Tibial artery (tissue), 4 donors: ENCODE measurements around the gene MAP6D1.
"Not testable (repeated sequence)": the region's sequence is repeated elsewhere in the genome, so short reads cannot be mapped to it uniquely, and the experiment has no call there.

Experiments used
- DNase-seq, 2 donors: peaks; one replicate each; pipeline ENCODE4 v3.0.0-alpha.2; 2019
- H3K27ac ChIP-seq, 2 donors: fragments of 200-600 bp; sonication (generic) in 1 of 2; 1 replicate in 1 of 2; 2 replicates in 1 of 2; pipeline ENCODE4 v1.5.1; 2018 to 2019; ENCODE audit warnings: mild to moderate bottlenecking in 1 of 2
- H3K27me3 ChIP-seq, 2 donors: fragments of 200-600 bp; sonication (generic) in 1 of 2; one replicate each; pipeline versions ENCODE4 v1.5.1 to v1.6.0; 2016 to 2019
- H3K36me3 ChIP-seq, 3 donors: fragments of 200-600 bp; sonication (generic) in 2 of 3; one replicate each; pipeline ENCODE4 v1.5.1; 2016 to 2019; ENCODE audit warnings: mild to moderate bottlenecking in 2 of 3
- H3K4me1 ChIP-seq, 4 donors: fragments of 200-600 bp; sonication (generic) in 2 of 4; 1 replicate in 3 of 4; 2 replicates in 1 of 4; pipeline ENCODE4 v1.5.1; 2016 to 2019
- H3K4me3 ChIP-seq, 2 donors: fragments of 200-600 bp; sonication (generic) in 1 of 2; 1 replicate in 1 of 2; 2 replicates in 1 of 2; pipeline ENCODE4 v1.5.1; 2018 to 2019; ENCODE audit warnings: mild to moderate bottlenecking in 2 of 2
- H3K9me3 ChIP-seq, 3 donors: fragments of 200-600 bp; sonication (generic) in 1 of 3; one replicate each; pipeline ENCODE4 v1.5.1; 2016 to 2019
- intact Hi-C: fragments of 100-400 bp; cut with DNase I; formaldehyde crosslinking; loops from one replicate; pipeline ENCODE4 v1.15.0; 2023; ENCODE audit warnings: low total_unique reads
- TF ChIP-seq, protein P1 (sequence below), 2 experiments: fragments of 200-600 bp in 1 of 2; fragments of 450-650 bp in 1 of 2; IDR thresholded peaks; one replicate each; pipeline ENCODE4 v1.5.1; 2017 to 2019; ENCODE audit warnings: antibody characterized with exemption in 2 of 2, mild to moderate bottlenecking in 1 of 2, moderate library complexity in 1 of 2

MAP6D1 gene

GRCh38 chr3:183789826-183790225 is 35.6 kb downstream of the MAP6D1 start:
- intact Hi-C loops: no loop called here
- Histone ChIP-seq H3K36me3 (peaks cover 16 to 86% (median 64%) of the 10 kb centered on the region in 3 donors), H3K9me3 (no peaks in the 10 kb centered on the region), H3K4me1 (no peaks in the 10 kb centered on the region), H3K4me3 (no peak overlapping the region), H3K27me3 (no peaks in the 10 kb centered on the region), H3K27ac (no peak overlapping the region)
- TF ChIP-seq, protein P1, sequence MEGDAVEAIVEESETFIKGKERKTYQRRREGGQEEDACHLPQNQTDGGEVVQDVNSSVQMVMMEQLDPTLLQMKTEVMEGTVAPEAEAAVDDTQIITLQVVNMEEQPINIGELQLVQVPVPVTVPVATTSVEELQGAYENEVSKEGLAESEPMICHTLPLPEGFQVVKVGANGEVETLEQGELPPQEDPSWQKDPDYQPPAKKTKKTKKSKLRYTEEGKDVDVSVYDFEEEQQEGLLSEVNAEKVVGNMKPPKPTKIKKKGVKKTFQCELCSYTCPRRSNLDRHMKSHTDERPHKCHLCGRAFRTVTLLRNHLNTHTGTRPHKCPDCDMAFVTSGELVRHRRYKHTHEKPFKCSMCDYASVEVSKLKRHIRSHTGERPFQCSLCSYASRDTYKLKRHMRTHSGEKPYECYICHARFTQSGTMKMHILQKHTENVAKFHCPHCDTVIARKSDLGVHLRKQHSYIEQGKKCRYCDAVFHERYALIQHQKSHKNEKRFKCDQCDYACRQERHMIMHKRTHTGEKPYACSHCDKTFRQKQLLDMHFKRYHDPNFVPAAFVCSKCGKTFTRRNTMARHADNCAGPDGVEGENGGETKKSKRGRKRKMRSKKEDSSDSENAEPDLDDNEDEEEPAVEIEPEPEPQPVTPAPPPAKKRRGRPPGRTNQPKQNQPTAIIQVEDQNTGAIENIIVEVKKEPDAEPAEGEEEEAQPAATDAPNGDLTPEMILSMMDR (IDR thresholded peaks at IDR 0.05): no peak
- DNase-seq: no peak

DNA sequence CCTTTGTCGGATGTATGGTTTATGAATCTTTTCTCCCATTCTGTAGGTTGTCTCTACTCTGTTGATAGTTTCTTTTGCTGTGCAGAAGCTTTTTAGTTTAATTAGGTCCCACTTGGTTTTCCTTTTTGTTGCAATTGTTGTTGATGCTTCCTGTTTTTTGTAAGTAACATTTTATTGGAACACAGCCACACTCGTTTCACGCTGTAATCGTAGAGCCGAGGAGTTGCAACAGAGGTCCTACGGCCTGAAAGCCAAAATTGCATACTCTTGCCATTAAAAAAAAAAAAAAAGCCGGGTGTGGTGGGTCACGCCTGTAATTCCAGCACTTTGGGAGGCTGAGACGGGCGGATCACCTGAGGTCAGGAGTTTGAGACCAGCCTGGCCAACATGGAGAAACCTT is 40.9 kb downstream of the MAP6D1 start:
- DNase-seq, intact Hi-C loops, H3K4me3 ChIP-seq, H3K4me1 ChIP-seq, H3K27me3 ChIP-seq, H3K27ac ChIP-seq, H3K9me3 ChIP-seq: not testable (repeated sequence)
- H3K36me3 ChIP-seq: peaks cover 17 to 88% (median 53%) of the 10 kb centered on the region in 3 donors

GRCh38 chr3:183782576-183783276 is 42.7 kb downstream of the MAP6D1 start:
- TF ChIP-seq, protein P1 (IDR thresholded peaks at IDR 0.05): no peak
- no peaks in the 10 kb centered on the region for H3K4me1 ChIP-seq
- H3K36me3 ChIP-seq: peaks cover 32 to 95% (median 61%) of the 10 kb centered on the region in 3 donors
- intact Hi-C loops: no loop called here
- no peaks in the 10 kb centered on the region for H3K27me3 ChIP-seq
- no peak for DNase-seq
- no peak overlapping the region for H3K27ac ChIP-seq
- H3K9me3 ChIP-seq: no peaks in the 10 kb centered on the region
- H3K4me3 ChIP-seq: no peak overlapping the region

DNA sequence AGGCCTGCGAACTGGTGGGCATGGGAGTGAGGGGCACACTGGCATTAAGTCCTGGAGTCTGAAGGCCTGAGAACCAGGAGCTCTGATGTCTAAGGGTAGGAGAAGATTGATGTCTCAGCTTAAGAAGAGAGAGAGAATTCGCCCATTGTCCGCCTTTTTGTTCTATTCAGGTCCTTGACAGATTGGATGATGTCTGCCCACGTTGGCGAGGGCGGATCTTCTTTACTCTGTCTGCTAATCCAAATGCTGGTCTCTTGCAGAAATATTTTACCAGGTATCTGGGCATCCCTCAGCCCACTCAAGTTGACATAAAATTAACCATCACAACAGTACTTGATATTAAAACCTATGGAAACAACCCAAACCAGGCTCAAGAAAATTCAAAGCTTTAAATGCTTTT is 44.1 kb downstream of the MAP6D1 start:
- TF ChIP-seq, protein P1 (IDR thresholded peaks at IDR 0.05): no peak
- H3K4me1 ChIP-seq: no peaks in the 10 kb centered on the region
- H3K4me3 ChIP-seq: no peak overlapping the region
- no peaks in the 10 kb centered on the region for H3K27me3 ChIP-seq
- H3K27ac ChIP-seq: no peak overlapping the region
- H3K9me3 ChIP-seq: no peaks in the 10 kb centered on the region
- DNase-seq: no peak
- peaks cover 34 to 92% (median 59%) of the 10 kb centered on the region in 3 donors for H3K36me3 ChIP-seq
- intact Hi-C loops: no loop called here

DNA sequence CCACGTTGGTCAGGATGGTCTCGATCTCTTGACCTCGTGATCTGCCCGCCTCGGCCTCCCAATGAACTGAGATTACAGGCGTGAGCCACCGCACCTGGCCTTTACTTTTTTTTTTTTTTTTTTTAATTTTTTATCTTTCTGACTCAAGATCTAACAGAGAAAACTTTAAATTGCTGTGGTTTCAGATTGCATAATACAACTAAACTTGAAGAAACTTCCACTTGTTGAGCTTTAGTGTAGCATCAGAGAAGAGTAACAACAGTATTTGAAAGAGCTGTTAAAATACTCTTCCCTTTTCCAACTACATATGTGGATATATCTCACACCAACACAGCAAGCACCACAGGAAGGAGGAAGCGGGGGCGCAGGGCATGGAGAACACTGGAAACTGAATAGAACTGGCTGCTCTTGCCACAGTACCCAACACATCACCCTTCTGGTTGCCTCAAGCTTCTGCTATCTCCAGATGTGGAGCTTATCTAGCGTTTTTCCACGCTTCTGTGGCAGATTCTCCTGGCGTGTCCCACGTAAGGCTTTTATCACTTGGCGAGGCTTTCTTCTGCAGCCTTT is 45.4 kb downstream of the MAP6D1 start:
- no peak for DNase-seq
- no peak overlapping the region for H3K27ac ChIP-seq
- peaks cover 0 to 6% (median 0%) of the 10 kb centered on the region in 4 donors for H3K4me1 ChIP-seq
- no peaks in the 10 kb centered on the region for H3K27me3 ChIP-seq
- intact Hi-C loops: loop anchor here (1.0 kb wide), 1 partner anchor 9 kb away; no protein-coding TSS in a partner anchor
- no peaks in the 10 kb centered on the region for H3K9me3 ChIP-seq
- peaks cover 28 to 93% (median 63%) of the 10 kb centered on the region in 3 donors for H3K36me3 ChIP-seq
- no peak overlapping the region for H3K4me3 ChIP-seq
- TF ChIP-seq, protein P1 (IDR thresholded peaks at IDR 0.05): no peak

- no peak overlapping the region for H3K4me3 ChIP-seq
- intact Hi-C loops: no loop called here
- no peaks in the 10 kb centered on the region for H3K27me3 ChIP-seq
- H3K9me3 ChIP-seq: no peaks in the 10 kb centered on the region
- H3K27ac ChIP-seq: no peak overlapping the region
- TF ChIP-seq, protein P1 (IDR thresholded peaks at IDR 0.05): no peak
- peaks cover 0 to 6% (median 0%) of the 10 kb centered on the region in 4 donors for H3K4me1 ChIP-seq
- peaks cover 46 to 90% (median 60%) of the 10 kb centered on the region in 3 donors for H3K36me3 ChIP-seq
- DNase-seq: no peak
Measured at GRCh38 chr3:183777016-183777618, 48.3 kb downstream of the MAP6D1 start.

- H3K27me3 ChIP-seq, H3K27ac ChIP-seq, DNase-seq, intact Hi-C loops, H3K4me1 ChIP-seq, H3K9me3 ChIP-seq, H3K4me3 ChIP-seq: not testable (repeated sequence)
- H3K36me3 ChIP-seq: peaks cover 46 to 90% (median 59%) of the 10 kb centered on the region in 3 donors
Measured at GRCh38 chr3:183776451-183776850, 48.9 kb downstream of the MAP6D1 start.
